GM21825 (cell line): ENCODE data around the gene NT5DC4.

Experiments
- ATAC-seq: cut with Tn5 transposase; IDR thresholded peaks from one replicate; pipeline ENCODE4 v1.9.1; 2021; ENCODE audit warnings: mild to moderate bottlenecking, moderate library complexity; ENCODE audit not compliant: unreplicated experiment

The NT5DC4 gene

DNA sequence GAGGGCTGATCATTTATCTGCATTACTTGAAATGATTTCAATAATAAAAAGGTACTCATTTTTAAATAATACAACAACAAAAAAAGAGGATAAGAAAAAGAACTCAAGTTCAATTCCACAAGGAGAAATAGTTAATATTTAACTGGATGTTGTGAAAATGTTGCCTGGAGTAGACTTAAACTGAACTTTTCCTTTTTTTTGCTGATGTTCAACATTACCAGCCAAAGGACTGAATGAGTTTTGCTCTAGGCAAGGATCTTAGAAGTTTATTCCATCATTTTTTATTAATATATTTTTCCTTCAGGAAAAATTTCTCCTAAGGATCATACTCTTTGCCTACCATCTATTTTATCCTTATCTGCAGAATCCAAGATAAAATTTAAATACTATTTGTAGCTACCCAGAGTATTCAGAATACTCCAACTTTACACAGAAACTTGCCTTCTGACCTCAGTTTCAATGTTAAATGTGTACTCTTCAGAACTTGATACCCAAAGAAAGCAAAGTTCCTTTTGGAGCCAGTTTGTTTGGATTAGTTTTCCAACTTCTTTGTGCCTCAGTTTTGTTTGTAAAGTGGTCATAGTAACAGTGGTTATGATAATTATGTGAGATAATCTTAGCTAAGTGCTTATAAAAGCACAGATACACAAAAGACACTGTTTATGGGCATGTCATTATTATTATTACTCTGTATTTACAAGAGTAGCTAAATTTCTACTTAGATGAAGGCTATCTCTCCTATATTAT, 30.8 kb downstream of the NT5DC4 start:
- ATAC-seq = no peak

DNA sequence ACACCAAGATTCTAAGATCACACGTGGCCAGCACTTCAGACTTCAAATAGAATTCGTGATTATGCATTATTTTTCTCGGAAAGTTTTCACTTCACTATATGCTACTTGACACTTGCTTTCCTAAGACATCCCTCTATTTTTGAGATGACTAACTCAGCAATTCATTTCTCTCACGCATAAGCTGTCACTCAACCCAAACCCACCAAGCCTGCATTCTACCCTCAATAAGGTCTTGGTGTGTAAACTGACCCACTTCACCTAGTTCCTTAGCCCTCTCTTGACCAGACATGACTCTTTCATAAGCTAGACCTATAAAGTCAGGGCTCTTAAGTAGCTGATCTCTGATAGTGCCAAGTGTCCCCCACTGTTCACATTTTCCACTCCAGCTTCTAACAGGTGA, 31.8 kb downstream of the NT5DC4 start:
- ATAC-seq = no peak

DNA sequence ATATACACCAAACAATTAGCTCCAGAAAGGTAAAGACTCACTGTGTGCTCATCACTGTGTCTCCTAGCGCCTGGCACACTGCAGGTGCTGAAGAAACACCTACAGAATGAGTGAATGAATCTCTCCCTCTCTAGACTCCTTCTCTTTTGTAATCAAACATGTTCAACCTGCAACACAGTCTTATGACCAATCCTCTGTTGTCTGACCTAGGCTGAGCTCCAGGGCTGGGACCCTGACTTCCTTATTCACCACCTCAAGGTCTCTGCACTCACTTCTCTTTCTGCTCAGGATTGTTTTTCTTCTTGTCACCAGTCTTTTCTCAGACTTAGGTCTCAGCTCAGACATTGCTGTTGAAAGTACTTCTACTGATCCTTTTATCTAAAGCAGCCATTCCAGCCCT, 33.7 kb downstream of the NT5DC4 start:
- no peak for ATAC-seq

DNA sequence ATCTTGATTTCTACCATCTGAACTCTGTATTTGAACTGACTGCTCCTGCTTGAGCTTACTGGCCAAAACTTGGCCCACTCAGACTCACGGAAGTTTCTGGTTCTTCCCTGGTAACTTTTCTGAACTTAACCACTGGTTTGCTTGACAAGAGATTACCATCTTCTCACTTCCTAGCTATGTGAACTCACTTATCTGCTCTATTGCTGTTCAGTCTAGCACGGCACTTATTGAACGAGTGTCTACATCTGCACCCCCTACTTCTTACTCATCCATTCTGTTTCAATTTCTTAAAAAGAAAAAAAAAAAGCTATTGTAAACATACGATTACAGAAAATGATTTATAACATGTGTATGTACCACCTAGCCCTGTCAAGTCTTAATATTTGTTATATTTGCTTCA, 34.6 kb downstream of the NT5DC4 start:
- ATAC-seq = no peak

DNA sequence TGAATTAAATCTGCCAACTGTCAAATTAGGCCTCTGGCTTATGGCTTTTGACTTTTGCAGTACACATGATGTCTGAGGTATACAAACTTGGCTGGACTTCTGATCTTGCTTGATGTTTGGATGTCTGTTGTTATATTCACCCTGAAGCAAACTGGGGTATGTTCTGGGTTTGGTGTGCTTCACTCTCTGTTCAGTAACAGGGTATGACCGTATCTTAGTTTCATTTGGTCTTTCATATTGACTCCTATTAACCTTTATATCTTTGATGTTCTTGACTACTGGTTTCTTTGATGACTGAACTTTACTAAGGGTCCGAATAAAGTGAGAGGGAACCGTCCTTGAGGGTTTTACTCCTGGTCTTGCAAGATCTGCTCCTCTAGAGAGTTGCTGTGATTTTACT, 35.4 kb downstream of the NT5DC4 start:
- no peak for ATAC-seq

DNA sequence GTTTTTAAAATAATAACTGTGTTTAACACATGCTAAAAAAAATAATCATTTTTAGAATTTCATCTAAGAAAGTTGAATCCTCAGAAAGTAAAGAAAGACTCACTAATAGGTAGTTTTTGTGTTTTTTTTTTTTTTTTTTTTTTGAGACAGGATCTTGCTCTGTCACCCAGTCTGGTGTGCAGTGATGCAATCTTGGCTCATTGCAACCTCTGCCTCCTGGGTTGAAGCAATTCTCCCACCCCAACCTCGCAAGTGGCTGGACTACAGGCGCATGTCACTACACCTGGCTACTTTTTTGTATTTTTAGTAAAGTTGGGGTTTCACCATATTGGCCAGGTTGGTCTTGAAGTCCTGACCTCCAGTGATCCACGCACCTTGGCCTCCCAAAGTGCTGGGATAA, 36.4 kb downstream of the NT5DC4 start:
- ATAC-seq = no peak

DNA sequence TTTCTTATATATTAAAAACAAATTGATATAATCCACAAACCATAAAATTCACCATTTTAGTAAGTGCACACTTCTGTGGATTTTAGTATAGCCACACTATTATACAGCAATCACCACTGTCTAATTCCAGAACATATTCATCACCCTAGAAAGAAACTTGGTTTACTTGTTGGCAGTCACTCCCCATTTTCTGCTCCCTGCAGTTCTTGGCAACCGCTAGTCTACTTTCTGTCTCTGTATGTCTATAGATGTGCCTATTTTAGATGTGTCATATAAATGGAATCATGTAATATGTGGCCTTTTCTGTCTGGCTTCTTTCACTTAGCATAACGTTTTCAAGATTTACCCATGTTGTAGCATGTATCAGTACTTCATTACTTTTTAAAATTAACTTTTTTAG, 37.9 kb downstream of the NT5DC4 start:
- ATAC-seq = no peak

DNA sequence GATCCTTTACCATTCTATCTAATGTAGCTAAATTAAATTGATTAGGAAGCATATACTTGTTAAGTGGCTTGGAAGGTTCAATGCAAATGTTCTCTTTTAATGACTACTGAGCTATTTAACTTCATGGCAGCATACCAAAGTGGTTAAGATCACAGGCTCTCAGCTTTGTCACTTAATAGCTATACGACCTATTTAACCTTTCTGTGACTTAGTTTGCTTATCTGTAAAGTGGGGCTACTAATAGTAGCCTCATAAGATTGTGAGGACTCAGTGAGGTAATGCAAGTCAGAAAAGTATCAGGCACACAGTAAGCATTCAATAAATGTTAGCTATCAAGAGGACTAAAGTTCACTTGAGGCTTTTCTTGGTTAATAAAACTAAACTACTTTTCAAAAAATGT, 39.3 kb downstream of the NT5DC4 start:
- ATAC-seq = no peak

DNA sequence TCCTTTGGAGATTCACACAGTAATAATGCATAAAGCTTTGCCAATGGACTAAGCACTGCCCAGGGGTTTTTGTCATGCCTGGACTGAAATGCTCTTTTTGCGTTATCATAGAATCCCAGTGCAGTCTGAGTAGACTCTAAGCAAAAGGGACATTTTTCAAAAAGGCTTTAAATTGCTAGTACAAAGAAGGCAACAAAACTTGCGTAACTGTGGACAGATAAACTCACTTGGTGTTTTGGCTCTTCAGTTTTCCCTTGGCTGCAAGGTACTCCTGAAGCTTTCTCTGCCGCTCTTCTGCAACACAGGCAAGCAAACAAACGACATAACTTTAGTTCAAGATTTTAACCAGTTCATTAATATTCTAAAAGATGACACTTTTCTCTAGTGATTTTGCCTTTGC, 41.5 kb downstream of the NT5DC4 start:
- no peak for ATAC-seq

DNA sequence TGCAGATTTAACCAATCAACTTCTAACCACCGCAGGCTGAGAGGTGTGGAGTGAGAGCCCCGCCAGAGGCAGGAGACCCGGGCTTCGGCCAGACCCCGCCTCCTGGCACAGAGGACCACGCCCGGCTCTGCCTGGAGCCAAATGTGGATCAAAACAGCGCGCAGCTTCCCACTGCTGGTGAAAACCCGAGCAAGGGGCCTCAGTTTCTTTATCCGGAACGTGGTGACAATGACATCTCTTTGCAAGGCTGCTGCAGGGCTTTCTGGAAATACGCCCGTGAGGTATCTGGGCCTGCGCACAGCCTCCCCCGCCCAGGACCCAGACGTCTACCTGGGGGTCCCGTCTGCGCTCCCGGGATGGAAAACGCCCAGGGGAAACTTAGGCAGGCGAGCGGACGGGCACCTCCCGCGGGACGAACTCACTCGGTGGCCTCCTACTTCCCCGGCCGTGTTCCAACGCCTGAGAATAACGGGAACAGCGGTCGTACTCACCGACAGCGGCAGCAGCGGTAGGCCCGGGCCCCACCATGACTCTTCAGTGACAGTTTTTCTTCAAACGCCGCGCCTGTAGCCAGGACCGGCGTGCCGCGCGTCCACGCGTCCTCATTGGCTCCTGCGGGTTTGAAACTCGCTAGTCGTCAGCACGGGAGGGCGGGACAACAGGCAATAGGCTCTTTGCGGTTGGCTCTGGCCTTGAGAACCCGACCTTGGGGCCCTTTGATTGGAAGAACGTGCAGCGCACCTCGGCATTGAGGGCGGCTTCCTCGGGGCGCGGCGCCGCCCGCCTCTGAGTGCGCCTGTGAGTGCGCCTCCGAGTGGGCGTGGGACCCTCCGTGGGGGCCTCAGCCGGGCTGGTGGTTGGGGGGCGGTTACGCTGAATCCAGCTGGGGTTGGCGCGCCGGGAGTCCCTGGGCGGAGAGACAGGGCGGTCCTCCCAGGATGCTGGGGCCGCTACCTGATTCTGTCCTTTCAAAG, 43.5 kb downstream of the NT5DC4 start, which contains the start of gene CKAP2L:
CKAP2L (minus strand) TSS at position 539 of the 974 bp plus-strand sequence; CDS start at position 528, 11 bp downstream.
- ATAC-seq = peak; percentile 99

DNA sequence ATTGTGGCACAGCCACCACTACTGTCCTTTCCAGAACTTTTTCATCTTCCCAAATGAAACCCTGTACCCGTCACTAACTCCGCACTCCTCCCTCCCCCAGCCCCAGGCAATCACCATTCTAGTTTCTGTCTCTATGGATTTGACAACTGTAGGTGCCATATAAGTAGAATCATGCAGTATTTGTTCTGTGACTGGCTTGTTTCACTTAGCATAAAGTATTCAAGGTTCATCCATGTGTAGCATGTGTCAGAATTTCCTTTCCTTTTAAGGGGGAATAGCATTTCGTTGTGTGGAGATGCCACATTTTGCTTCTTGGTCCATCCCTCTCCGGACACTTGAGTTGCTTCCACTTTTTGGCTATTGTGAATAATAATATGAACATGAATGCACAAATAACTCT, 44.4 kb downstream of the NT5DC4 start:
- ATAC-seq = no peak

DNA sequence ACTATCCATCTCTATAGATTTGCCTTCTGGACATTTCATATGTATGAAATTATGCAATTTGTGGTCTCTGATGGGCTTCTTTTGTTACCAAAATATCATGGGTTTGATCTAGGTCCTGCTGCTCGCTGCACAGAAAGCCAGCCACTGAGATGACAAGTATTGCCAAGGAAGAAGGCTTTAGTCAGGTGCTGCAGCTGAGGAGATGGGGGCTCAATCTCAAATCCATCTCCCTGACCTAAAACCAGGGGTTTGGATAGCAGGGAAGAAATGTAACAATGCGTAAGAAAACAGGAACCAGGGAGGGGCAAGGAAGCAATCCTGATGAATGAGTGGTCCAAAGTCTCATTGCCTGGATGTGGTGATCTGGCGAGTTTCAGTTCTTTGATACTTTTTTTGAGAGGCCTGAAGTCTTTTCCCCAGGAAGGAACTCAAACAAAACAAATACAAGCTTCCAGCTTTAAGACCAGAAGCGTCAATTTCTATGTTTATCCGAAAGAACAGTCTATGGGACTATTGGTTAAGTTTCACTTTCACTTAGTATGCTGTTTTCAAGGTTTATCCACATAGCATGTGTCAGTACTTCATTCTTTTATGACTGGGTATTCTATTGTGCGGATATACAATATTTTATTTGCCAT, 47.0 kb downstream of the NT5DC4 start:
- ATAC-seq = no peak

DNA sequence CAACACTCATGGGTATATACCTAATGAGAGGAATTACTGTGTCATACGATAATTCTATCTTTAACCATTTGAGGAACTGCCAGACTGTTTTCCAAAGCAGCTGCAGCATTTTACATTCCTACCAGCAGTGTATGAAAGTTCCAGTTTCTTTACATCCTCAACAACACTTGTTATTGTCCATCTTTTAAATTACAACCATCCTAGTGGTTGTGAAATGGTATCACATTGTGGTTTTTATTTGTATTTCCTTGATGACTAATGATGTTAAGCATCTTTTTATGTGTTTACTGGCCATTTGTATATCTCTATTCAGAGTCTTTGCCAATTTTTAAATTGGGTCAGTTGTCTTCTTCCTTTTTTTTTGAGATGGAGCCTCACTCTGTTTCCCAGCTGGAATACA, 47.6 kb downstream of the NT5DC4 start:
- ATAC-seq = no peak

DNA sequence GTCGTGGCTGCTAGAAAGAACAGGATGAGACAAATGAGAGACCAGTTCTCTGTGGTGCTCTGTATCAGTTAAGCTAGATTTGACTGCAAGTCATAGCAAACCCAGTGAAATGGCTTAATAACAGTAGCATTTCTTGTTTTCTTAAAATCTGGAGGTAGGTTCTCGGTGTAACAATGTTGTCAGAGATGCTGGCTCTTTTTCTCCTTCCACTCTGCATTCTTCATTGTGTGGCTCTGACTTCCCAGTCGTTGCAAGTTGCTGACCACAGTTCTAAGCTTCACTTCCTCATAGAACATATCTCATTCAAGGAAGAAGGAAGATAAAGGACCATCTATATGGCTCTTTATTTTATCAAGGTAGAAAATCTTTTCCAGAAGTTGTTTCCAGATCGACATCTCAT, 51.5 kb downstream of the NT5DC4 start:
- no peak for ATAC-seq

DNA sequence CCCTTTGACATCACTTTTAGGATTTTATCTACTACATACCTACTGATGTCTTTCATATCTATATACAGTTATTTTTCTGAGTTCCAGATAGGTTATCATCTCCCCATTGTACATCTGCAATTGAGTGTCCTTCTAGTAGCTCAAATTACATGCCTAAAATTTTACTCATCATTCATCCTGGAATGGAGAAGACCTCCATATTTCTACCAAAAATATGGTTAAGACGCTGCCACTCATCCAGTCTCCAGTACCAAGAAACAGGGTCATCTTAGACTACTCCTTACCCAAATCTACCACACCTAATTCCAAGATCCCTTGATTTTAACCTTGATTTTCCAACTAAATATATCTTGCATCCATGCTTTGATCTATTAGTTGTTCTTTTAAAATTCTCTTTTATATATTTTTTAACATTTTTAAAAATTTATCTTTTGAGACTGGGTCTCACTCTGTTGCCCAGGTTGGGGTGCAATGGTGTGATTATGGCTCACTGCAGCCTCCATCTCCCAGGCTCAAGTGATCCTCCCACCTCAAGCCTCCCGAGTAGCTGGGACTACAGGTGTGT, 52.2 kb downstream of the NT5DC4 start:
- no peak for ATAC-seq

DNA sequence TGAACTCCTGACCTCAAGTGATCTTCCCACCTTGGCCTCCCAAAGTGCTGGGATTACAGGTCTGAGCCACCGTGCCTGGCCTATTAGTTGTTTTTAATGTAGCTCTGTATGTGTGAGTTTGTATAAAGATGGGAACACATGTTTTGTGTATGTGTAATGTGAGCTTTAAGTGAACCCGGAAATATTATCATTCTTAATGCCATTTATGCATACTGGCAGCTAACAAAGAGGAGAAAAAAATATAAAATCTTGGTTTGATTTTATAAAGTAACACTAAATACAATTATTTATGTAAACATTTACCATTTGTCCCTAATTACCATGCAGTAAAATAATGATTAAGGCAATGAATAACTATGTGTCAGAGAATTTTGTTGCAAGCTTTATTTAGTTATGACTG, 52.7 kb downstream of the NT5DC4 start:
- no peak for ATAC-seq

DNA sequence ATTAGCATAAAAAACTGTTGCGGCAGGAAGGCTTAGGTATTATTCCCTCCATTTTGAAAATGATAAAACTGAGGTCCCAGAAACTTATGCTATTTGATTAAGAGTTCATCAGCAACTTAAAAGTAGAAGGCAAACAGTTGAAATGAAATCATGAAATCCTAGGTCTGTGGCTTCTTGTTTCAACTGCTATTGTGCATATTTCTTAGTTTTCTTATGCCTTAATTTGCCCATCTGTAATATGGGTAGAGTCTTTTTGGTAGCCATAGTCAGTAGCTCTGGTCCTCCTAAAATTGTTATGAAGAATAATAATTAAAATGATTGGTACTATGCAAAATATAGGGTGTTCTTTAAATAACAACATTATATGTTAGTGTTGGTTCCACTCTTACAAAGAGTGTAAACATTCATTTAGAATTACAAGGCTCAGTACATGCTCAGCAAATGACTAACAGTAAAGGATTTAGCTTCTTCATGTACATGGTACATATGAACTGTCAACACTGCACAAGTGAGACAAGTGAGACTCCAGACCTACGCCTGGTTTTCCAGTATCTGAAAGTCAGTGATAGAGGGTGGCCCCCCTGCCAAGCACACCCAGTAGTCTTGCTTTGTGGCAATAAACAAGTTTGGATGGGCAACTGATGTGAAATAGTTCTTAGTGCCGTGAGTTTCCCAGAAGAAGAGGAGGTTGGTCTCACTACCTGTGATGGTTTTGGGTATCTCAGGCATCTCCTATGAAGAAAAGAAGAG, 53.9 kb downstream of the NT5DC4 start:
- ATAC-seq = no peak

DNA sequence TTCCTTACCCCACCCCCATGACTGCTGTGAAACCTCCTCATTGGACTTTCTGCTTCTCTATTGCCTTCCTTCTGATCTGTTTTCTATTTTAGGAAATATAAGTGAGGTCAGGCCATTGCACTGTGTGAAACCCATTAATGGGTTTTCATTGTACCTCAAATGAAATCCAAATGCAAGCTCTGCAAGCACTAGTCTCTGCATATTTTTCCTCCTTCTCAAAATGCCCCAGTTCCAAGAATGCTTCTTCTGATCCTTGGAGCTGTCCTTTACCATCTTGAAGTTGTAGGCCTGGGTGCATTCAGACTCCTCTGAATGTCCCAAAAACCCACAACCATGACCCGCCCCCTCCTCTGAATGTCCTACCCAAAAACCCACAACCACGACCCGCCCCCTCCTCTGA, 55.3 kb downstream of the NT5DC4 start:
- ATAC-seq = no peak

DNA sequence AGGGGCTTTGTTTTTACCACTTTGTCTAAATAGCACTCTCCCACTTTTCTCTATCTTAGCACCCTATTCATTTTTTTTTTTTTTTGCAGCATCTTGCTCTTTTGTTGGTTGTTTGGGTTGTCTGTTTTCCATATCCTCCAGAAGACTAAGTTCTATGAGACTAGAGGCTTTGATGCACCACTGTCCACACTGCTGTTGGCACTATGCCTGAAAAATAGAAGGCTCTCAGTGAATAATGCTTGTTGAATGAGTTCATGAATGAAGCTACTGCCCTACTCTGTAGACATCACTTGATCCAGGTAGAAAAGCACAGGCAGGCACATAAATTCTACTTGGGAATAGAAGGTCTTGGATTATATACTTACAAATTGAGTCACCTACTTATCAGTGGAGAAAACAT, 56.2 kb downstream of the NT5DC4 start:
- ATAC-seq = no peak

DNA sequence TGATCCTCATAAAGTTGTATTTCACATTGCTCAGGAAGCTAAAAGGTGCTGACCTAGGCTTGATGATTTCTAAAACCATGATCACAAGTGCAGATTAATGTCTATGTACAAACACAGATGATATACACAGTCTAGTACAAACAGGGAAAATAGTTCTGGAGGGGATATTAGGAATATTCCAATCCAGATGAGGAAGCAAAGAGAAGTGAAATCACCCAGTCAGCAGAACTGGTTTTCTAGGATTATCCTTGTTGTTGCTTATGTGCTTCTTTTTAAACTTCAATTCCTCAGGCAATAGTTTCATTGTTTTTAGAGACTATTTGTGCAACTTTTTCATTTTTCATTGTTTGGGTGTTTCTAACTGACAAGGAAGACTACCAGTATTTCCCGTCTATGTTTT, 58.8 kb downstream of the NT5DC4 start:
- no peak for ATAC-seq
